ENCODE data around the gene BUD13. TPM values are rescaled to one million over a fixed set of nuclear protein-coding genes. Genes with fewer than 3 reads are reported as not detected.

The BUD13 gene
- total and polyA plus RNA-seq, 4 donors = 10.0 to 14.9 (median 13.3) TPM

DNA sequence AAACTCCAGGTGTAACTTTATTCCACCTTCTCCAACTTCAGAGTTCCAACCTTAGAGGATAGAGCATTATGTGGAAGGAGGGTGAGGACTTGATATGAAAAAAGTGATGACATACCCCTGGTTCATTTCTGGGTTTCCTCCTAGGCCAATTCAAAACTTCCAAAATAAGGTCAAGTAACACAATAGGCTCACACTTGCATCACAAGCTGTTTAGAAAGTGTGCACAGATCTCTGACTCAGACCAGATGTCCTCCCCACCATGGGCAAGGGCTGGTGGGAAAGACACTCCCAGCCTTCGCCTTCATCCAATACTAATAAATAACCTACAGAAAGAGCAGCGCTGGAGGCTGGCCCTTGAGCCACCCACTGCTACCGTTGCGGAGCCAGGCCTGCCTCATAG, 5.8 kb upstream of the BUD13 start:
- H3K27me3 ChIP-seq (ENCODE audit: control insufficient read depth in 3 of 3, insufficient read depth in 3 of 3, low read length in 2 of 3) = no peaks in the 10 kb centered on the region
- H3K27ac ChIP-seq (ENCODE audit: low read depth in 1 of 2, low read length in 1 of 2) = no peak overlapping the region
- peaks cover 33 to 39% (median 34%) of the 10 kb centered on the region in 4 donors for H3K36me3 ChIP-seq (ENCODE audit: control insufficient read depth in 4 of 4, insufficient read depth in 4 of 4, low read length in 4 of 4)
- H3K9me3 ChIP-seq (ENCODE audit: control insufficient read depth in 4 of 4, insufficient read depth in 3 of 4, low read length in 3 of 4) = no peaks in the 10 kb centered on the region
- TF ChIP-seq, protein P1, sequence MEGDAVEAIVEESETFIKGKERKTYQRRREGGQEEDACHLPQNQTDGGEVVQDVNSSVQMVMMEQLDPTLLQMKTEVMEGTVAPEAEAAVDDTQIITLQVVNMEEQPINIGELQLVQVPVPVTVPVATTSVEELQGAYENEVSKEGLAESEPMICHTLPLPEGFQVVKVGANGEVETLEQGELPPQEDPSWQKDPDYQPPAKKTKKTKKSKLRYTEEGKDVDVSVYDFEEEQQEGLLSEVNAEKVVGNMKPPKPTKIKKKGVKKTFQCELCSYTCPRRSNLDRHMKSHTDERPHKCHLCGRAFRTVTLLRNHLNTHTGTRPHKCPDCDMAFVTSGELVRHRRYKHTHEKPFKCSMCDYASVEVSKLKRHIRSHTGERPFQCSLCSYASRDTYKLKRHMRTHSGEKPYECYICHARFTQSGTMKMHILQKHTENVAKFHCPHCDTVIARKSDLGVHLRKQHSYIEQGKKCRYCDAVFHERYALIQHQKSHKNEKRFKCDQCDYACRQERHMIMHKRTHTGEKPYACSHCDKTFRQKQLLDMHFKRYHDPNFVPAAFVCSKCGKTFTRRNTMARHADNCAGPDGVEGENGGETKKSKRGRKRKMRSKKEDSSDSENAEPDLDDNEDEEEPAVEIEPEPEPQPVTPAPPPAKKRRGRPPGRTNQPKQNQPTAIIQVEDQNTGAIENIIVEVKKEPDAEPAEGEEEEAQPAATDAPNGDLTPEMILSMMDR (IDR thresholded peaks at IDR 0.05; ENCODE audit: control extremely low read depth, extremely low read depth) = no peak
- no peak for DNase-seq
- no peak overlapping the region for H3K9ac ChIP-seq (ENCODE audit: insufficient read depth in 1 of 2, low read length in 2 of 2)
- H3K4me1 ChIP-seq (ENCODE audit: control insufficient read depth in 5 of 5, insufficient read depth in 5 of 5, low read length in 5 of 5) = peaks cover 0 to 3% (median 0%) of the 10 kb centered on the region in 5 donors
- WGBS, 2 donors = 95 to 99% methylated on average over 4 of the region's 4 CpGs
- H3K4me3 ChIP-seq = no peak overlapping the region
- ATAC-seq (ENCODE audit: insufficient read depth, low FRiP score) = no peak

- Histone ChIP-seq H3K27ac (ENCODE audit: low read depth in 1 of 2, low read length in 1 of 2) (no peak overlapping the region), H3K9ac (ENCODE audit: insufficient read depth in 1 of 2, low read length in 2 of 2) (no peak overlapping the region), H3K4me3 (no peak overlapping the region), H3K27me3 (ENCODE audit: control insufficient read depth in 3 of 3, insufficient read depth in 3 of 3, low read length in 2 of 3) (no peaks in the 10 kb centered on the region), H3K4me1 (ENCODE audit: control insufficient read depth in 5 of 5, insufficient read depth in 5 of 5, low read length in 5 of 5) (peaks cover 0 to 7% (median 0%) of the 10 kb centered on the region in 5 donors), H3K9me3 (ENCODE audit: control insufficient read depth in 4 of 4, insufficient read depth in 3 of 4, low read length in 3 of 4) (no peaks in the 10 kb centered on the region), H3K36me3 (ENCODE audit: control insufficient read depth in 4 of 4, insufficient read depth in 4 of 4, low read length in 4 of 4) (peaks cover 21 to 29% (median 24%) of the 10 kb centered on the region in 4 donors)
- no peak for ATAC-seq (ENCODE audit: insufficient read depth, low FRiP score)
- no peak for DNase-seq
- TF ChIP-seq, protein P1 (IDR thresholded peaks at IDR 0.05; ENCODE audit: control extremely low read depth, extremely low read depth) = no peak
- 63 to 81% methylated on average over 7 of the region's 7 CpGs for WGBS, 2 donors
Measured at GRCh38 chr11:116777056-116777455, 4.3 kb upstream of the BUD13 start.

GRCh38 chr11:116776522-116776984, 3.8 kb upstream of the BUD13 start:
- DNase-seq (no peak), ATAC-seq (ENCODE audit: insufficient read depth, low FRiP score) (no peak)
- H3K4me1 ChIP-seq (ENCODE audit: control insufficient read depth in 5 of 5, insufficient read depth in 5 of 5, low read length in 5 of 5) = peaks cover 2 to 12% (median 4%) of the 10 kb centered on the region in 5 donors
- H3K36me3 ChIP-seq (ENCODE audit: control insufficient read depth in 4 of 4, insufficient read depth in 4 of 4, low read length in 4 of 4) = peaks cover 21 to 27% (median 21%) of the 10 kb centered on the region in 4 donors
- TF ChIP-seq, protein P1 (IDR thresholded peaks at IDR 0.05; ENCODE audit: control extremely low read depth, extremely low read depth) = no peak
- no peaks in the 10 kb centered on the region for H3K27me3 ChIP-seq (ENCODE audit: control insufficient read depth in 3 of 3, insufficient read depth in 3 of 3, low read length in 2 of 3)
- H3K9ac ChIP-seq (ENCODE audit: insufficient read depth in 1 of 2, low read length in 2 of 2) = no peak overlapping the region
- H3K4me3 ChIP-seq = no peak overlapping the region
- no peaks in the 10 kb centered on the region for H3K9me3 ChIP-seq (ENCODE audit: control insufficient read depth in 4 of 4, insufficient read depth in 3 of 4, low read length in 3 of 4)
- no peak overlapping the region for H3K27ac ChIP-seq (ENCODE audit: low read depth in 1 of 2, low read length in 1 of 2)

DNA sequence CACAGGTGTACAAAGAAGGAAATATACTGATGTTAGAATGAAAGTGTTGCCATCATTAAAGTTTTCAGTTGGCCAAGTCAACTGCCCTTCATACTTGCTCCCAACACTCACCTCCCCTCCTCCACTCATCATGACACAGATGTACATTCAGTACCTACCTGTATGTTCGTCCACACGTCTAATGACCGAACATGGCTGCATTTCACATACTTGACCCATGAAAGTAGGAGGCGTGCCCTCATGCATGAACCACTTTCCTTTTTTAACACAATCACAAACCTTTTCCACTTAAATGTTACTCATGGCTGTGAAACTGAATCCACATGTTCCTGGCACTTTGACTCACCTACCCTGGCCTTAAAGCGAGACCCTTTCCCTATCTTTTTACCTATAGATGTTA, 3.2 kb upstream of the BUD13 start:
- 95 to 97% methylated on average over 5 of the region's 5 CpGs for WGBS, 2 donors

More for the DNA sequence above, 3.2 kb upstream of the BUD13 start:
- H3K27ac ChIP-seq (ENCODE audit: low read depth in 1 of 2, low read length in 1 of 2) = no peak overlapping the region
- no peak overlapping the region for H3K9ac ChIP-seq (ENCODE audit: insufficient read depth in 1 of 2, low read length in 2 of 2)
- no peaks in the 10 kb centered on the region for H3K9me3 ChIP-seq (ENCODE audit: control insufficient read depth in 4 of 4, insufficient read depth in 3 of 4, low read length in 3 of 4)
- no peak overlapping the region for H3K4me3 ChIP-seq
- ATAC-seq (ENCODE audit: insufficient read depth, low FRiP score) = no peak
- H3K36me3 ChIP-seq (ENCODE audit: control insufficient read depth in 4 of 4, insufficient read depth in 4 of 4, low read length in 4 of 4) = peaks cover 19 to 27% (median 21%) of the 10 kb centered on the region in 4 donors
- H3K27me3 ChIP-seq (ENCODE audit: control insufficient read depth in 3 of 3, insufficient read depth in 3 of 3, low read length in 2 of 3) = no peaks in the 10 kb centered on the region
- DNase-seq = no peak
- peaks cover 2 to 18% (median 6%) of the 10 kb centered on the region in 5 donors for H3K4me1 ChIP-seq (ENCODE audit: control insufficient read depth in 5 of 5, insufficient read depth in 5 of 5, low read length in 5 of 5)
- TF ChIP-seq, protein P1 (IDR thresholded peaks at IDR 0.05; ENCODE audit: control extremely low read depth, extremely low read depth) = no peak
